Embryonic facial prominence (tissue), 1 donor: ENCODE measurements around the gene MORN4.
"Not testable (repeated sequence)": the region's sequence is repeated elsewhere in the genome, so short reads cannot be mapped to it uniquely, and the experiment has no call there.

Experiments
- DNase-seq: peaks from one replicate; pipeline ENCODE4 v3.0.0-alpha.2; 2016; ENCODE audit errors: extremely low spot score

The MORN4 gene

DNA sequence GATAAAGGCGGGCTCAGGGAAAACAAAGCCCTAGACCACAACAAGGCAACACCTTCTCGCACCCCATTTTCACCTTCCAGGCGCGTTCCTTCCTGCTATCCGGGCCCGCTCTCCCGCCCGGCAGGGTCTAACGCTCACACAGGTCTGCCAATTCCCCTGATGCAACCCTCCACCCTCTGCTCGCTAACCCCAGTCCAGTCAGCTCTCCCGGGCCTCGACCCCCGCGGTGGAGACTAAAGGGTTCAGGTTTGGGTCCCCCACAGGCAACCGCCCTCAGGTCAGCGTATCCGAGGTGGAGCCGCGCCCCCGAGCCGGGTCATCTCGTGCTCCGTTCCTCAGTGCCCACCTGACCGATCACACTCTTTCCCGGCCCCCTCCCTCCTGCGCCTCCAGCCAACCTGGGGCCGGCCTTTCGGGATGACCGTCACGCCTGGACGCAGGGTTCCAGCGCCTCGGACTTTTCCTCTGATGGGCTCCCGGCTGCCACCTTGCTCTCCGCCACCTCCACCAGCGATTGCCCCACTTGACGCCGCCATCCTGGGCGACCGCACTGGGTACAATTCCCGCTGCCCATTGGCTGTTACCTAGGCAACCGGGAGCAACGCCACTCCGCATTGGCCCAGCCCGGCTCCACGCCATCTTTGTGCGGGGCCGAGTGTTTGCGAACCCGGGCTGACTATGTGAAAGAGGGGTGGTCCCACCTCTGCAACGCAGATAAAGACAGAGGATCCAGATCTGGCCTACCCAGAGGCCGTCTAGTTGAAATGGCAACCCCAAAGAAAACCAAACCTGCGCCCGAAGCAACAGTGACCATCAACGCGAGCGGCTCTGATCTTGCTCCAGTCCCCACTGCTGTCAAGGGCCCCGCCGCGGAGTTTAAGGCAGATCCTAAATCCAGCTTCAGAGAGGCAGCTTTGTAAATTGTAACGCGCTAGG is at the start of gene MORN4:
Gene MORN4, minus strand, starts transcription at position 552 of the 936 bp plus-strand sequence. CDS start 13,847 bp downstream, outside the sequence.
- peak; percentile 87 for DNase-seq

DNA sequence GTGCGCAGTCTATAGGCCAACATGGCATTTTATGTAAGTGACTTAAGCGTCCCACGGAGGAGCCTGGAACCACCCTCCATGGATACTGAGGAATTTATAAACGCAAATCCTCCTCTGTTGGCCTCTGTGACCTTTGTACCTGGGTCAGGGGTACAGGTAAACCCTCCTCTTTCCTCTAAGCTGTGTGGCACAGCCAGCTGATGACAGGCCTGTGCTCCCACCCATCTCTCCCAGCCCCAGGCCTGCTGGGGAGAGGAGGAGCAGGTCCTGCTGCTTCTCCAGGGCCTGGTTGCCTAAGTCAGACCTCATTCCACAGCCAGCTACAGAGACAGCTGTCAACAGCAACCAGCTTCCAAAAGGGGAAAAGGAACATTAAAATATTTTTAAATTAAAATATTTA is 48.7 kb upstream of the MORN4 start:
- DNase-seq: no peak

DNA sequence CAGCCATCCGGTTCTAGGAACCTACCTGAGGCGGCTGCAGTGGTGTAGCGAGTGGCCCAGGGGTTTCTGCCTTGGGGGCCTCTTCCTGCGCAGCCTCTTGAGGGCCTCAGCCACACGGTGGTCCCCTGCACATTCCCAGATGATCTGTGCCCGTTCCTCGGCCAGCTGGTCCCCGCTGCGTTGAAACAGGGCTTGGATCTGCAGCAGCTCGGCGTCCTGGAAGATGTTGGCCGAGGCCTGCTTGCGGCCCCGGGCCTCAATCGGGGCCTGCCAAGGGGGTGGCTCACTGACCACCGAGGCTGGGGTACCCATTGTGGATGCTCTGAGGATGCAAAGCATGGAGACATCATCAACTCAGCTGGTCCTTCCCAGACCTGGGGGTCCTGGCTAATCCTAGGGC is 46.3 kb upstream of the MORN4 start:
- no peak for DNase-seq

DNA sequence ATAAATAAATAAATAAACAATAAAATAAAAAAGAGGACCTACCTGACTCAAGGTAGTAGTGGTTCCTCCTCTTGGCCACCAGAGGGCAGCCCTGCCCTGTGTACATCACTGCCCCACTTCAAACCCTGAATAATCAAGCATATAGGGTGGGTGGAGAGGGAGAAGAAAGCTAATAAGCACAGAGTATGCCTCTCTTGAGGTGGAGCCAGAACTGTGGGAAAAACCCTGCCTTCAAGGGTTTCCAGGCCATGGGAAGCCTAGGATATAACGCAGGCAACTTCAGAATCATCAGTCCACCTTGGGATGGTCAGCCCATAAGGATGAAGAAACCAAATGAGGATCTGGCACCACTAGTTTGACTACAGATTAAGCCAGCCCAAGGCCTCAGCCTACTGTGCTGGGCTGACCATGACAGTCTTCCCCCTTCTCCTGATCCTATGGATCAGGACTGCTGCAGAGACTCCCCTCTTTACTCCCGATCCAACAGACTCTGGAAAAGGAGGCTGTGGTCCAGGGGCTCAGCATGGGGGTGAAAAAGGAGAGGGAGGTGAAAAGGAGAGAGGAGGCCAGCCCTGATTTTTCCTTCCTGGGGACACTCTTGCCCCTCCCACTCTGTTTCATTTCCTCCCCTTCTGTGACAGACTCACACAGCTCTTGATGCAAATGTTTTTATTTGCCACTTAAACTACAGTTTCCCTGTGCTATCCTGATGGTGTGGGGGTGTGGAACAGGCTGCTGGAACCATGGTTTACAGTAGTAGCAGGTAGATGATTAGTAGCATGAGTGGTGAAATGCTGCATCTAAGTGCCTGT is 43.7 kb upstream of the MORN4 start:
- no peak for DNase-seq

DNA sequence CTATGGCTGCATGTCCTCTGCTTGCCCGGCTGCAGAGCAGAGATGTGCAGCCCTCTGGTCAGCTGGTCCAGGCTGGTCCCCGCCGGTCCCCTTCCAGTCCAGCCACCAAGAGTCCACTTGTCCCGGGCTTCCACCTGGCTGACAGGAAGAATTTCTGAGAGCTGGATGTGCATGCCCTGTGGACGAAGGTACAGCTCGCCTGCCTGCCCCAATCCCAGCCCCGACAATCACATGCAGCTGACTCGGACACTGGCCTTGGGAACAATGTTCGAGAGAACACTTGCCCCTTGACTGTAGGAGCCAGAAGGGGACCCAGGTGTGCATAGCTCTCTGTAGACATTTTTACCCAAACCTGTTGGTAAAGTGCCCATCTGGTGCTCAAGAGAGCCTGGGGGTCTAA is 41.9 kb upstream of the MORN4 start:
- DNase-seq: no peak

DNA sequence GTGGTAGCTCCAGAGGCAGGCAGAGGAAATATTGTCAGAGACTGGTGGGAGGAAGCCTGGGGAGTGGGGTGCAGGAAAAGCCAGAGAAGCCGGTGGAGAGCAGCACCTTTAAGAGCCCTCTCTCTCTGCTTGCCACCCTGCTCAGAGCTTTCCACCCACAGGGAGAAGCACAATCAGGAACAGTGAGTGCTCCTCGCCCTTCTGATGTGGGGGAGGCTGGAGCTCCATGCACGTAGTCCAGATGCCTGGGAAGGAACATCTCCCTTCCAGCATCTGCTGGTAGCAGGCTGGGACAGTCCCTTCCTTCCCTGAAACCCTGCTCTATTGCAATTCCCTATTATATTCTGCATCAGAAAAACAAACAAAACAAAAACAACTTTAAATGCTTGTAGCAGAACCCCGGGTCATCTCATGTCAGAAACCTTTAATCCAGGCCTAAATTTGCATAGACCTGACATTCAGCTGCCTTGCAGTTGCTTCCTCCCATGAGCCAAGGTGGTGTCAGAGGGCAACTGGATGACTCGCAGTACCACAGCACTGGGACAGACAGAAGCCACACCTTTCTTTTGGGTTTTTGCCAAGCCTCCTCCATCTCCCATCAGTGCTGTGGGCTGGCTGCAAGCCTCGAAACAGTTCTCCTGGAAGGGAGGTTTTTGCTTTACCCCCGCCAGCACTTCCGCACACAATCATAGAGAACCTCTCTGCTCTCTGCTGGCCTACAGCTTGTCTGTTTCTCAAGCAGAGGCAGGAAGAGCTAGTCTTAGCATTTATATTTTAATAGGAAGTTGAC is 40.6 kb upstream of the MORN4 start:
- DNase-seq: no peak

DNA sequence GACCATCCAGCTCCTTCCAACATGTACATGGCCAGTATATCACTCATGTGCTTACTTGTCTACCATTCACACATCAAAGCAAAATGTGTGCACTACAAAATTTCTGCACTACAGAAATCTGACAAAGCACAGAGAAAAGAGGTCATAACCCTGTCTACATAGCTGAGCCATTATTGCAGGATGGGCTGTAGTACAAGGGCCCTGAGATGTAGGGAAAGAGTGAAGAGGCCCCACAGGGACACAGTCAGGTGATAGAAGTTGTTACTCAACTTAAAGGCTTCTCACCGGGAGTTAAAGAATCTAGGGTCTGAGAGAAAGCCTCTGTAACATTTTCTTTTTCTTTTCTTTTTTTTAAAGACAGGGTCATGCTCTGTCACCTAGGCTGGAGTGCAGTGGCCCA is 36.3 kb upstream of the MORN4 start:
- DNase-seq: no peak

DNA sequence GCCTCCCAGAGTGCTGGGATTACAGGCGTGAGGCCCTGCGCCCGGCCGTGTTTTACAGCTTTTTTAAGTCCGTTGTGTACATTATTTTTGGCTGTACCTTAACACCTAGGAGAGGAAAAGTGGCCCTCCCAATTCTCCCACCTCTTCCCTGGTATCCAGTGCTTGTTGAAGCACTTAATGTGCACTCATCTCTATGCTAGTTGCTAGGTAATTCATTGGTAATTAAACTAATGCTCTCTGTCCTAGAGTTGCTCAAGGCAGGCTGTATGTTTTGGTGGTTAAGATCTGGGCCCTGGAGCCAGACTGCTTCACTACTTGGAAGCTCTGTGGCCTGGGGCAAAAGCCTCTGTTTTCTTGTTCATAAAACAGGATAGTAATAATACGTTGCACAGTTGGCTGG is 34.2 kb upstream of the MORN4 start:
- DNase-seq: no peak

DNA sequence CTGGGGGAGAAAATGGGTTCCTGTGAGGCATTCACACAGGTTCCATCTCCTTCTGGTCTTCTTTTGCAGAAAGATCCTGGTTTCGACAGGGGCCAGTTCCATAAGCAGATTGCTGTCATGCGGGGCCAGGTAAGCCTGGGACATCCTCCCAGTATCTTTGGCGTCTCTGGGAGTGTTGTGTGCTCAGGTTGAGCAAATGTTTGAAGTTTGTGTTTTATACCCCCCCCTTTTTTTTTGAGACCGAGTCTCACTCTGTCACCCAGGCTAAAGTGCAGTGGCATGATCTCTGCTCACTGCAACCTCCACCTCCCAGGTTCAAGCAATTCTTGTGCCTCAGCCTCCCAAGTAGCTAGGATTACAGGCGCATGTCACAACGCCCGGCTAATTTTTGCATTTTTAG is 33.7 kb upstream of the MORN4 start:
- no peak for DNase-seq

DNA sequence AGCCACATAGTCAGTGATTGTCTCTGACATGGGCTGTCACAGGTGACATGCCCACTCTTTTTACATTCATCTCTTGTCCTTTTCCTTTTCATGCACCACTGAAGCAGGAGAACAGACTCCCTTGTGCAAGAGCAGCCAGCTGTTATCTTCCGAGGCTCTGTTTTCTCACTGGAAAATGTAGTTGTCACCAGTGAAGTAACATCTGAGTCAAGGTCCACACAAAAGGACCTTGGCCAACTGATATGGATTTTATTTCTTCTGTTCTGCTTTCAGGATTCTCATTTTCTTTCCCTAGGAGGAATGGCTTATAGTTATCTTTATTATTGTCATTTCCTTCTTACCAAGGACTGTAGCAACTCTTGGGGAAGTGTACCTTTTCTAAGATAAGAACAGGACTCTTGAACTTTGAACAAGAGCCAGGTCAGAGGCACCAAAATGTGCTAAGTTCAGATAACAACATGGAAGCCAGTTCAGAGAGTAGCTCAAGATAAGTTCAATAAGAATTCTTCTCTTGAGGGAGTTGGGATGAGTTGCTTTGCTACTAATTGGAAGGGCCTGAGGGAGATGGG is 31.1 kb upstream of the MORN4 start:
- DNase-seq: no peak

DNA sequence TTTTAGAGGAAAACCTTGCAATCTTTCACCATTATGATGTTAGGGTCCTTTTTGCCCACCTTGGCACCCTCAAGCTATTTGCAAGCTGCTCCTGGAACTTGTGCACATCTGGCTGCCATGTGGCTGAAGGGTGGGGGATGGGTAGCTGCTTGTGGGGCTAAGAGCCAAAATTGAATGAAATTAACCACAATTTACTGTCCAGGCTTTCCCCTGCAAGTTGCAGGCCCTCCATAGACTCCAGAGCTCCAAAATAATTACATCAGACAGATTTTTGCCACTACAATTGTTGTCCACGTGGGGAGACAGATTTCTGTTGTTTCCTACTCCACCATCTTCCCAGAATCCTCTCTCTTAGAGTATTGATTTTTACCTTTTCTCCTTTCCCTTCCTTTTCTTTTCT is 26.3 kb upstream of the MORN4 start:
- no peak for DNase-seq

DNA sequence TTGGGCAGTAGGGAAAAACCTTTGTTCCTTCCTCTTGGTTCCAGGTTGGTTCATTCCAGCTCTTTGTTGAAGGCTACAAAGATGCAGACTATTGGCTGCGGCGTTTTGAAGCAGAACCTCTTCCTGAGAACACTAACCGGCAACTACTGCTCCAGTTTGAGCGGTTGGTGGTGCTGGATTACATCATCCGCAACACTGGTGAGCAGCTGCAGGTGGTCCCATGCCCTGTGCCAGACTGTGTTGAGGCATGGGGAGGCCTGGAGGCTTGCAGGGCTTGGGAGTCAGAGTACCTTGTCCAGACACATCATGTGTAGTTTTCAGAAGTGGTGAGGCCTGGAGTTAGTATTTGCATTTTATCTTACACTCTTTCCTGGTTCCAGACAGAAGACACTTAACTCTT is 23.5 kb upstream of the MORN4 start:
- DNase-seq: no peak

DNA sequence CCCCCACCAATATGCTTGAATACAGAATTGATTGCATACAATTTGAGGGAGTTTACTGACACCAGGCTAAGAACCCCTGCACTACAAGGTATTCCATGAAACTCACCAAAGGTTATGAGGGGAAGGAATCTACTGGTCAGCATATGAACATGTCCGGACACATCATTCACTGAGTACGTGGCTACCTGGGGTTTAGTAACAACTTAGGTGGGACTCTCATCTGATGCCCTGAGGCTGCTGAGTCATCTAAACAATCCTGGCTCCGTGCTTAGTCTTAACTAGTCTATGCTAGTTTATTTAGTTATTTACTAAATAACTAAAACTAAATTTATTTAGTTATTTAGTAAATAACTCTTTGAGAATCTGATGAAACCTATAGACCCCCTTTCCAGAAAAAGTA is 18.5 kb upstream of the MORN4 start:
- no peak for DNase-seq

DNA sequence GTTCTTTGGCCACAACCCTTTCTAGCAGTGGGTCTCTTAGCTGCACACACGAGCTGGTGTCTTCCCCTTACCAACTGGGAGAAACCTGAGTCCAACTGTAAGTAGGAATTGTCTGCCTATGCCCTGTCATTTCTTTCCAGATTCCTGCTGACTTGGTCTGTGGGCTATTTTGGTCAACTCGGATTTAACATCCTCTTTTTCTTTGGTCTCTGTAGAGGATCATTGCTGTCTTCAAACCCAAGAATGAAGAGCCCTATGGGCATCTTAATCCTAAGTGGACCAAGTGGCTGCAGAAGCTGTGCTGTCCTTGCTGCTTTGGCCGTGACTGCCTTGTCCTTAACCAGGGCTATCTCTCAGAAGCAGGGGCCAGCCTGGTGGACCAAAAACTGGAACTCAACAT is 17.4 kb upstream of the MORN4 start:
- no peak for DNase-seq

DNA sequence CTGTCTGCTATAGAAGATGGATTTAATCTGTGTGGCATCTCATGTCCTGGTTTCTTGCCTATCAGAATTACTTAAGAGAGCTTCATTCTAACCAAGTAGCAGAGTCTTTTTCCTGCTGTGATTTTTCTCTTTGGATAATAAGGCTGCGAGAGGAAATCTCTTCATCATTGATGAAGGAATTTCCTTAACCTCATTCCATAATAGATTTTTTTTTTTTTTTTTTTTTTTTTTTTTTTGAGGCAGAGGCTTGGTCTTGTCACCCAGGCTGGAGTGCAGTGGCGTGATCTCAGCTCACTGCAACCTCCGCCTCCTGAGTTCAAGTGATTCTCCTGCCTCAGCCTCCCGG is 16.1 kb upstream of the MORN4 start:
- DNase-seq: not testable (repeated sequence)

DNA sequence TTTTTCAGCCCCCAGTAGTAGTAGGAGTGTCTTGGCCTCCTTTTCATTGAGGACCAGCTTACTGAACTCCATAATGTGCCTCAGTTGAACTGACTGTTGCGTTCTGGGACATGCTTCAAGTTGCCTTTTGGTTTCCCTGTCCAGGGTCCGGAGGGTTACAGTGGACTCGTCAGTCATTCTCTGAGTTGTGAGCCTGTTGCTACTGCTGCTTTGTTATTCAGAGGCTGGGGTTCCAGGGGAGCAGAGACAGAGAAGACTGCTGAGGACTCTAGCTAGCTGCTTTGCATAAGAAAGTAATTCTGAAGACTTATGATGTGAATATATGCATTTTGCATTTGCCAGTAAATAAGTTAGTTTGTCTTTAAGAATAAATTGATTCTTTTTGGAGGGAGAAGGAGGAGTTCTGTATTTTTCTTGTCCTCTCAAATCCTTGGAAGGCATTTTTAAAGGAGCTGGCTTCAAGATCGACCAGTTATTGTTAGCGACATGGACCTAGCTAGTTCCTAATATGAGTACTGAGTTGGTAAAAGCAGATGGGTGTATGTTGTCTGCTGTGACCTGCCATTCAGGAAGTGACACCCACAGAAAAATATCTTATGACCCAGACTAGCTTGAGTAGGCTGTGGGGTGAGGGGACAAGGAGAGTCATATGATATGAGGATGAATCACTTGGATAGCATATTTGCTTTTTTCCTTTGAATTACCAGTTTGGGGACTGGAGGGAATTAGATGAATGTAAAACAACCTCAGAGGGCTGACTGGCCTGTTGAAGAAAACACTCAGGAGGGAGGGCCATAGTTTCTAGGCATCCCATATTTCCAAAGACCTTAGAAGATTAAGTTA is 15.5 kb upstream of the MORN4 start:
- DNase-seq: no peak

DNA sequence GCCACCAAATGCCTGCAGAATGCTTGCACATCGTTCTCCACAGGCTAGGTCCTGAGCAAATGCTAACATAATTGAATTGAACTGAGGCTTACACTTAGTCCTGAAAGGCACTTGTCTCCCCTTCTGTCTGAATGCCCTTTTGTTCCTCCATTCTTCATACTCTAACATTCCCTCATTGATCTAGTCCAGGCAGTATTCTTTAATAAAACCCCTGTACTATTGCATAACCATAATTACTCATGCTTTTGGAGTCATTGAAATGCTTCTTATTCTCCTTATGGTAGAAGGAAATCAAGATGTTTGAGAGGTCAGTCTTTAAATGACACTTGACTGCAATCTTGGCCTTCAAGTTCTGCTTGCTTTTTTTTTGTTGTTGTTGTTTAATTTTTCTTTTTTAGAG is 14.3 kb upstream of the MORN4 start:
- DNase-seq: no peak

DNA sequence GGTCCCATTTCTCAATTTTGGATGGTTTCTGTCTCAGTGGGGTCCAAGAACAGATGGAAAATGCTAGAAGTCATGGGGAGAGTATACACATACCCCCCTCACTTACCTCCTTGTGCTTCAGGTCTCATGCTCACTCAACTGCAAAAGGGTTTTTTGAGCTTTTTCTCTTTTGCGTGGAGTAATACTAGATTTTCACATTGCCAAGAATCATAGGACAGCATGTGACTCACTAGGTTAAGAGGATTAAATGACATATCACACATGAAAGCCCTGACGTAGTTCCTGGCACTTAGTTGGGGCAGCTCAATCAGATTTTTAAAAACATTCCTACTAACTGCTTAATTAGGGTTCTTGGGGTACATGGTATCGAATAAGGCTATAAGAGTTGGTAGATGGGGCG is 11.6 kb upstream of the MORN4 start:
- no peak for DNase-seq

DNA sequence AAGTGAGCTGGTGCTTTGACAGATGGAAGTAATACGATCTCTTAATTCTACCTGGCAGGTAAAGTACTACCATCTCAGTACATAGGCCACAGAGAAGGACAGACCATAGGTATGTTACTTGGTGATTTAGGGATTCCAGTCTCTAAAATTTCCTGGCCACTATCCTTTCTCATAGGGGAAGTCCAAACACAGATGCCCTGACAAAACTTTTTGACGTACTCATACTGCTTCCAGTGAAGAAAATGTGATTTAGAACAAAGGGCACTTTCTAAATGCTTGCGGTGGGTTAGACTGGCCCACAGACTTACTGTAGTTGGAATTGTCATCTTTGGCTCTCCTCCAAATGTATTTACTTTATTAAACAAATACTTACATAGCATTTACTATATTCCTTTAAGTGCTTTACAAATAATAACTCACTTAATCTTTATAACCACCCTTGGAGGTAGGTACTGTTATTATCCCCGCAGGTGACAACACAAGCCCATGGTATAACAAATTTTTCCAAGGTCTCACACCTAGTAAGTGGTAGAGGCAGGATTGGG is 10.2 kb upstream of the MORN4 start:
- no peak for DNase-seq

DNA sequence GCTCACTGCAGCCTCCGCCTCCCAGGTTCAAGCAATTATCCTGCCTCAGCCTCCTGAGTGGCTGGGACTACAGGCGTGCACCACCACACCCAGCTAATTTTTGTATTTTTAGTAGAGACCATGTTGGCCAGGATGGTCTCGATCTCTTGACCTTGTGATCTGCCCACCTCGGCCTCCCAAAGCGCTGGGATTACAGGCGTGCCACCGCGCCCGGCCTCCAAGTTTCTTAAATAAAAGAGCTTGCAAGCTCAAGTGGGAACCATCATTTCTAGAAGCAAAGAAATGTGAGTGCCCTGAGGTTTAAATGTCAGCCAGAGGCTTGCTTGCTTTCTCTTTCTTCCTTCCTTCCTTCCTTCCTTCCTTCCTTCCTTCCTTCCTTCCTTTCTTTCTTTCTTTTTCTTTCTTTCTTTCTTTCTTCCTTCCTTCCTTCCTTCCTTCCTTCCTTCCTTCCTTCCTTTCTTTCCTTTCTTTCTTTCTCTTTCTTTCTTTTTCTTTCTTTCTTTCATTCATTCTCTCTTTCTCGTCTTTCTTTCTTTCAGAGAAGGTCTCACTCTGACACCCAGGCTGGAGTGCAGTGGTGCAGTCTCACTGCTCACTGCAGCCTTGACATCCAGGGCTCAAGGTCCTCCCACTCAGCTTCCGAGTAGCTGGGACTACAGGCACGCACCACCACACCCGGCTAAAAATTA is 9.3 kb upstream of the MORN4 start:
- not testable (repeated sequence) for DNase-seq
